ENCODE measurements around the gene TSPEAR.

The TSPEAR gene

GRCh38 chr21:44713130-44713529 lies 1.8 kb upstream of the TSPEAR start:
- no peak overlapping the region for H3K4me3 ChIP-seq (ENCODE audit: low read length)
- TF ChIP-seq CTCF (IDR thresholded peaks at IDR 0.05; ENCODE audit: insufficient read depth, low read depth, low read length, missing control alignments), result no peak
- no peak for DNase-seq (ENCODE audit: low read depth)

GRCh38 chr21:44712203-44713028 lies 1.0 kb upstream of the TSPEAR start:
- no peak for DNase-seq (ENCODE audit: low read depth)
- TF ChIP-seq CTCF (IDR thresholded peaks at IDR 0.05; ENCODE audit: insufficient read depth, low read depth, low read length, missing control alignments), result no peak
- H3K4me3 ChIP-seq (ENCODE audit: low read length), result no peak overlapping the region

GRCh38 chr21:44710756-44711326 lies 531 bp downstream of the TSPEAR start:
- TF ChIP-seq CTCF (IDR thresholded peaks at IDR 0.05; ENCODE audit: insufficient read depth, low read depth, low read length, missing control alignments), result no peak
- DNase-seq (ENCODE audit: low read depth), result peak; percentile 62
- H3K4me3 ChIP-seq (ENCODE audit: low read length), result no peak overlapping the region

- peak; percentile 17 for DNase-seq (ENCODE audit: low read depth)
- TF ChIP-seq CTCF (IDR thresholded peaks at IDR 0.05; ENCODE audit: insufficient read depth, low read depth, low read length, missing control alignments), result no peak
- H3K4me3 ChIP-seq (ENCODE audit: low read length), result no peak overlapping the region
These were observed 1.1 kb downstream of the TSPEAR start for GRCh38 chr21:44710294-44710665.

- DNase-seq (ENCODE audit: low read depth), result peak; percentile 83
- no peak for TF ChIP-seq CTCF (IDR thresholded peaks at IDR 0.05; ENCODE audit: insufficient read depth, low read depth, low read length, missing control alignments)
- H3K4me3 ChIP-seq (ENCODE audit: low read length), result no peak overlapping the region
These were observed 1.7 kb downstream of the TSPEAR start for GRCh38 chr21:44709426-44710293.

GRCh38 chr21:44708866-44709425 lies 2.4 kb downstream of the TSPEAR start:
- H3K4me3 ChIP-seq (ENCODE audit: low read length), result no peak overlapping the region
- DNase-seq (ENCODE audit: low read depth), result no peak
- TF ChIP-seq CTCF (IDR thresholded peaks at IDR 0.05; ENCODE audit: insufficient read depth, low read depth, low read length, missing control alignments), result no peak
